Duodenal mucosa (tissue), 2 donors: ENCODE results near the gene PCLAF.
"Not testable (repeated sequence)": the region's sequence is repeated elsewhere in the genome, so short reads cannot be mapped to it uniquely, and the experiment has no call there.

Experiments
- H3K27ac ChIP-seq: one replicate; pipeline ENCODE4 v1.7.0; 2013; ENCODE audit warnings: low read depth, low read length
- H3K27me3 ChIP-seq, 2 donors: one replicate each; pipeline ENCODE4 v1.7.0; 2013; ENCODE audit warnings: low read length in 2 of 2, control low read depth in 1 of 2; ENCODE audit not compliant: insufficient read depth in 2 of 2, control insufficient read depth in 1 of 2
- H3K36me3 ChIP-seq, 2 donors: one replicate each; pipeline ENCODE4 v1.7.0; 2013; ENCODE audit warnings: low read length in 2 of 2, control low read depth in 1 of 2; ENCODE audit not compliant: insufficient read depth in 2 of 2, control insufficient read depth in 1 of 2
- H3K4me1 ChIP-seq, 2 donors: one replicate each; pipeline ENCODE4 v1.7.0; 2013; ENCODE audit warnings: low read length in 2 of 2, control low read depth in 1 of 2; ENCODE audit not compliant: insufficient read depth in 2 of 2, control insufficient read depth in 1 of 2
- H3K4me3 ChIP-seq, 2 donors: one replicate each; pipeline ENCODE4 v1.7.0; 2013; ENCODE audit warnings: low read length in 2 of 2, low read depth in 1 of 2
- H3K9ac ChIP-seq, 2 donors: one replicate each; pipeline ENCODE4 v1.7.0; 2013; ENCODE audit warnings: low read length in 2 of 2, low read depth in 1 of 2
- H3K9me3 ChIP-seq, 2 donors: one replicate each; pipeline ENCODE4 v1.7.0; 2013; ENCODE audit warnings: low read length in 2 of 2, control low read depth in 1 of 2; ENCODE audit not compliant: control insufficient read depth in 1 of 2

PCLAF gene

GRCh38 chr15:64396789-64397188 lies 15.5 kb upstream of the PCLAF start:
- H3K36me3 ChIP-seq, result peaks cover 35 to 66% of the 10 kb centered on the region in 2 donors

DNA sequence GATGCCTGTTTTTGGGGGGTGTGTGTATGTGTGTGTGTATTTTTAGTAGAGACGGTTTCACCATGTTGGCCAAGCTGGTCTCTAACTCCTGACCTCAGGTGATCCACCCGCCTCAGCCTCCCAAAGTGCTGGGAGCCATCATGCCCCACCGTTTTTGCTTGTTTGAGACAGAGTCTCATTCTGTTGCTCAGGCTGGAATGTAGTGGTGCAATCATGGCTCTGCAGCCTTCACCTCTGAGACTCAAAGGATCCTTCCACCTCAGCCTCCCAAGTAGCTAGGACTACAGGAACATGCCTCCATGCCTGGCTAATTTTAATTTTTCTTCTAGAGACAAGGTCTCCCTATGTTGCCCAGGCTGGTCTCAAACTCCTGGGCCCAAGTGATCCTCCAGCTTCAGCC lies 11.2 kb upstream of the PCLAF start:
- H3K9ac ChIP-seq, H3K27me3 ChIP-seq, H3K9me3 ChIP-seq, H3K4me3 ChIP-seq, H3K27ac ChIP-seq: not testable (repeated sequence)
- Histone ChIP-seq H3K36me3 (peaks cover 16 to 32% of the 10 kb centered on the region in 2 donors), H3K4me1 (peaks cover 10 to 12% of the 10 kb centered on the region in 2 donors)

More at GRCh38 chr15:64396789-64397188, 15.5 kb upstream of the PCLAF start:
- H3K4me1 ChIP-seq, result no peaks in the 10 kb centered on the region
- no peak overlapping the region for H3K9ac ChIP-seq
- no peaks in the 10 kb centered on the region for H3K27me3 ChIP-seq
- no peaks in the 10 kb centered on the region for H3K9me3 ChIP-seq
- H3K4me3 ChIP-seq, result no peak overlapping the region
- no peak overlapping the region for H3K27ac ChIP-seq

DNA sequence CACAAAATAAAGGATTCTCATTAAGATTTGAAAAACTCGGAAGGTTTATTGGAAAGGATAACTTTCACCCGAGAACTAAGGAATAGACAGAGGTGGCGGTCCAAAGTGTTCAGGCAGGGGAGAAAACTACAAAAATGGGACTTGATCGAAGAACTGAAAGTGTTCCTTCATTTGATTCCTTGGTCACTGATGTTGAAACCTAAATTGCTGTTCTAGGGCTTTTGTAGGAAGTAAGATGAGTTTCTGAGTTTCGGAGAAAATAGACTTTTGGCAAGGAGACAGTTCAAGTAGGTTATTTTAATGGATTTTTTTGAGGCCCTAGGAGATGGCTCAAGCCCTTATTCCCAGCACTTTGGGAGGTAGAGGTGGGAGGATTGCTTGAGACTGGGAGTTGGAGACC lies 7.8 kb upstream of the PCLAF start:
- H3K4me1 ChIP-seq, result peaks cover 10 to 16% of the 10 kb centered on the region in 2 donors
- H3K9ac ChIP-seq, result no peak overlapping the region
- peak overlapping the region; percentile 96 for H3K4me3 ChIP-seq
- H3K27me3 ChIP-seq, result no peaks in the 10 kb centered on the region
- peaks cover 0 to 3% of the 10 kb centered on the region in 2 donors for H3K36me3 ChIP-seq
- no peaks in the 10 kb centered on the region for H3K9me3 ChIP-seq
- no peak overlapping the region for H3K27ac ChIP-seq

GRCh38 chr15:64387562-64388168 lies 6.4 kb upstream of the PCLAF start, which contains the start of gene TRIP4:
TRIP4 (plus strand) TSS chr15:64387836; CDS start chr15:64387864, 28 bp downstream.
- Histone ChIP-seq H3K27ac (peak within 1 kb of the TSS; percentile 58), H3K27me3 (no peaks in the 10 kb centered on the region), H3K9me3 (no peaks in the 10 kb centered on the region), H3K4me1 (peaks cover 10 to 16% of the 10 kb centered on the region in 2 donors), H3K36me3 (no peaks in the 10 kb centered on the region), H3K4me3 (peak within 1 kb of the TSS; percentile 96), H3K9ac (peak within 1 kb of the TSS; percentile 71 to 85)

- H3K27ac ChIP-seq, result no peak overlapping the region
- H3K36me3 ChIP-seq, result no peaks in the 10 kb centered on the region
- H3K4me1 ChIP-seq, result peaks cover 10 to 22% of the 10 kb centered on the region in 2 donors
- no peaks in the 10 kb centered on the region for H3K27me3 ChIP-seq
- H3K4me3 ChIP-seq, result no peak overlapping the region
- H3K9me3 ChIP-seq, result no peaks in the 10 kb centered on the region
- no peak overlapping the region for H3K9ac ChIP-seq
Observed at GRCh38 chr15:64386291-64386690, 5.0 kb upstream of the PCLAF start.

DNA sequence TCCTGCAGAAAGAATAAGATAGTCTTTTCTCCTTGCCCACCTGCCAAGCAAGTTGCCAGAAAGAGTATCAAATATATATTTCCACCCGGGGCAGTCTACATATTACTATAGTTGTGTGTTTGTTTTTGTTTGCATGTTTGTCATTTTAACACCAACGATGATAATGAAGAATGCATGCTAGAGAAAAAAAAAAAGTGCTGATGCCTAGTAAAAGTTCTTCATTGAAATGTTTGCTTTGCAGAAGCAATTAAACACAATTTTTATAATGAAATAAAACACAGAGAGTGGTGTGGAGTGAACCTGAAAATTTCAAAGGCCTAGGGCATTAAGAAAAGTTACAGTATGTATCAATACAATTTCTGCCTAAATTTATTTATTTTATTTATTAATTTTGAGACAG lies 2.5 kb upstream of the PCLAF start:
- no peaks in the 10 kb centered on the region for H3K36me3 ChIP-seq
- no peak overlapping the region for H3K4me3 ChIP-seq
- no peak overlapping the region for H3K27ac ChIP-seq
- no peaks in the 10 kb centered on the region for H3K27me3 ChIP-seq
- no peak overlapping the region for H3K9ac ChIP-seq
- no peaks in the 10 kb centered on the region for H3K9me3 ChIP-seq
- peaks cover 9 to 28% of the 10 kb centered on the region in 2 donors for H3K4me1 ChIP-seq

DNA sequence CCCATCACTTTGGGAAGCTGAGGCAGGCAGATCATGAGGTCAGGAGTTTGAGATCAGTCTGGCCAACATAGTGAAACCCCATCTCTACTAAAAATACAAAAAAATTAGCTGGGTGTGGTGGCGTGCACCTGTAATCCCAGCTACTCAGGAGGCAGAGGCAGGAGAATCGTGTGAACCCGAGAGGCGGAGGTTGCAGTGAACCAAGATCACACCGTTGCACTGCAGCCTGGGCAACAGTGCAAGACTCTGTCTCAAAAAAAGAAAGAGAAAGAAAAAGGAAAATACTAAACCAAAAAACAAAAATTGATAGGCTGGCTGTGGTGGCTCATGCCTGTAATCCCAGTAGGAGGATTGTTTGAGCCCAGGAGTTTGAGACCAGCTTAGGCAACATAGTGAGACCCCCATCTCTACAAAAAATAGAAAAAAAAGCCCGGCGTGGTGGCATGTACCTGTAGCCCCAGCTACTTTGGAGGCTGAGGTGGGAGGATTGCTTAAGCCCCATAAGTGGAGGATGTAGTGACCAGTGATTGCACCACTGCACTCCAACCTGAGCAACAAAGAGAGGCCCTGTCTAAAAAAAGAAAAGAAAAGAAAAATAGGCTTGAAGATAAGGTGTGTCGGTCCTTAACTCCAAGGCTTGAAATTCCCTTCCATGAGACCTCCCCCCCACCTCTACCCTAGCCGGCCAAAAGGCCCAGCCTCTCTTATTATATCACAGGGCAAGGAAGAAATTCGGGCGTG lies 941 bp downstream of the PCLAF start:
- Histone ChIP-seq H3K9ac (peak overlapping the region; percentile 31 to 63), H3K4me3 (peak overlapping the region; percentile 83 to 90), H3K4me1 (peaks cover 3 to 19% of the 10 kb centered on the region in 2 donors)
- H3K27ac ChIP-seq, H3K36me3 ChIP-seq, H3K27me3 ChIP-seq, H3K9me3 ChIP-seq: not testable (repeated sequence)

DNA sequence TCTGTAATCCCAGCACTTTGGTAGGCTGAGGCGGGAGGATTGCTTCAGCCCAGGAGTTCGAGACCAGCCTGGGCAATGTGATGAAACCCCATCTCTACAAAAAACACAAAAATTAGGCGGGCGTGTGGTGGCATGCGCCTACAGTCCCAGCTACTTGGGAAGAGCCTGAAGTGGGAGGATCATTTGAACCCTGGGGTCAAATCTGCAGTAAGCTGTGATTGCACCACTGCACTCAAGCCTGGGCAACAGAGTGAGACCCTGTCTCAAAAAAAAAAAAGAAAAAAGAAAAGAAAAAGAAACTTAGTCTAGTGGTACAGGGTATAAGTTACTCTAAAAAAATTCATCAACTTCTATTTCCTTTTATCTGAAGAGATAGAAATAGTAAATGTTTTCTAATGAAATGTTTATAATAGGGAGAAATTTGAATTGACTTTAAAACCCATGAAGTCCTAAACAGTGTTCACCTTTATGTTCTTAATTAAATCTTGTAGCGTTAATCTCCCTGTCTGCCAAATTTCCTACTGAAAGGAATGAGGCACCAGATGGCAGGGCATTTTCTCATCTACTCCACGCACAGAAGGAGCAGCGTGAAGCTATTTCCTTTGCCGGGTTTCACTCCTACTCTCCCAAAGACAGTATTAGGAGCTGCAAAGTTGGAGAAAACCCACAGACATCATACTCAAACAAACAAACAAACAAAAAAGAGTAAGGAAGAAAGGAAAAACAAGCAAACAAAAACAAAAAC lies 1.9 kb downstream of the PCLAF start:
- Histone ChIP-seq H3K9ac (no peak overlapping the region), H3K27ac (no peak overlapping the region), H3K9me3 (no peaks in the 10 kb centered on the region), H3K27me3 (no peaks in the 10 kb centered on the region), H3K36me3 (no peaks in the 10 kb centered on the region), H3K4me3 (peak overlapping the region in 1 of 2 donors; percentile 32), H3K4me1 (peaks cover 3 to 19% of the 10 kb centered on the region in 2 donors)

- Histone ChIP-seq H3K27ac (no peak overlapping the region), H3K9ac (no peak overlapping the region), H3K36me3 (no peaks in the 10 kb centered on the region), H3K9me3 (no peaks in the 10 kb centered on the region), H3K4me1 (no peaks in the 10 kb centered on the region), H3K4me3 (no peak overlapping the region), H3K27me3 (no peaks in the 10 kb centered on the region)
Observed at GRCh38 chr15:64373360-64373759, 7.9 kb downstream of the PCLAF start.

DNA sequence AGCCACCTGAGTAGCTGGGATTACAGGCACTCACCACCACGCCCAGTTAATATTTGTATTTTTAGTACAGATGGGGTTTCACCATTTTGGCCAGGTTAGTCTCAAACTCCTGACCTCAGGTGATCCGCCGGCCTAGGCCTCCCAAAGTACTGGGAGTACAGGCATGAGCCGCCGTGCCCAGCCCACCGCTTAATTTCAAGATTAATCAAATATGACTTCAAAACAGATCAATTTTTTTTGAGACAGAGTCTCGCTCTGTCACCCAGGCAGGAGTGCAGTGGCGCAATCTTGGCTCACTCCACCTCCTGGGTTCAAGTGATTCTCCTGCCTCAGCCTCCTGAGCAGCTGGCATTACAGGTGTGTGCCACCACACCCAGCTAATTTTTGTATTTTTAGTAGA lies 9.9 kb downstream of the PCLAF start:
- H3K4me3 ChIP-seq, H3K27me3 ChIP-seq, H3K9ac ChIP-seq, H3K36me3 ChIP-seq, H3K9me3 ChIP-seq, H3K27ac ChIP-seq, H3K4me1 ChIP-seq: not testable (repeated sequence)
